ENCODE data around the gene RPS16. TPM values are rescaled to one million over a fixed set of nuclear protein-coding genes. Genes with fewer than 3 reads are reported as not detected.

The RPS16 gene
- total RNA-seq, 1 donor from 2014 or later: 2,674 TPM

Other genes with a start within 250 kb of the RPS16 start
- gene NCCRP1, start 239.0 kb downstream of the RPS16 start, total RNA-seq: not detected in 2 replicates
- not detected in 2 replicates for gene SYCN, start 231.7 kb downstream of the RPS16 start, total RNA-seq
- gene IFNL3, start 190.9 kb downstream of the RPS16 start, total RNA-seq: not detected in 2 replicates
- gene IFNL4, start 187.1 kb downstream of the RPS16 start, total RNA-seq: not detected in 2 replicates
- gene IFNL2, start 167.6 kb downstream of the RPS16 start, total RNA-seq: not detected in 2 replicates
- gene IFNL1, start 139.5 kb downstream of the RPS16 start, total RNA-seq: not detected in 2 replicates
- 4.4 and 4.5 TPM in 2 replicates for gene LRFN1, start 115.1 kb downstream of the RPS16 start, total RNA-seq
- 350 and 364 TPM in 2 replicates for gene GMFG, start 99.9 kb downstream of the RPS16 start, total RNA-seq
- gene SAMD4B, start 93.5 kb downstream of the RPS16 start, total RNA-seq: 64.0 TPM in 2 replicates
- 49.5 and 51.1 TPM in 2 replicates for gene PAF1, start 44.8 kb downstream of the RPS16 start, total RNA-seq
- gene MED29, start 44.6 kb downstream of the RPS16 start, total RNA-seq: 32.3 and 34.7 TPM in 2 replicates
- 45.4 and 46.9 TPM in 2 replicates for gene ZFP36, start 29.1 kb downstream of the RPS16 start, total RNA-seq
- 49.8 and 50.7 TPM in 2 replicates for gene PLEKHG2, start 23.3 kb downstream of the RPS16 start, total RNA-seq
- gene SUPT5H, start 9.6 kb upstream of the RPS16 start, total RNA-seq: 163 and 169 TPM in 2 replicates
- gene TIMM50, start 44.9 kb upstream of the RPS16 start, total RNA-seq: 110 and 115 TPM in 2 replicates
- 1.6 and 1.8 TPM in 2 replicates for gene DLL3, start 63.0 kb upstream of the RPS16 start, total RNA-seq
- not detected in 2 replicates for gene SELENOV, start 79.2 kb upstream of the RPS16 start, total RNA-seq
- gene EID2B, start 96.9 kb upstream of the RPS16 start, total RNA-seq: 3.5 and 4.1 TPM in 2 replicates
- gene EID2, start 104.2 kb upstream of the RPS16 start, total RNA-seq: 17.2 and 18.3 TPM in 2 replicates
- gene LGALS13, start 166.6 kb upstream of the RPS16 start, total RNA-seq: not detected in 2 replicates
- gene LGALS16, start 220.0 kb upstream of the RPS16 start, total RNA-seq: not detected in 2 replicates